GM12878 (cell line): ENCODE data around the gene PAQR5.

Experiments used
- CREB1 ChIP-seq: IDR thresholded peaks from 2 replicates; pipeline ENCODE4 v1.6.1; 2012; ENCODE audit warnings: low read depth, mild to moderate bottlenecking, inconsistent platforms
- CTCF ChIP-seq, 3 experiments: IDR thresholded peaks in 2 of 3; conservative IDR thresholded peaks in 1 of 3; 2 replicates each; pipeline ENCODE4 v1.5.1; 2011; ENCODE audit warnings: low read depth in 3 of 3, low read length in 3 of 3, mild to moderate bottlenecking in 3 of 3, control low read depth in 2 of 3, moderate library complexity in 2 of 3, inconsistent platforms in 1 of 3, mixed read lengths in 1 of 3; ENCODE audit not compliant: control insufficient read depth in 2 of 3, insufficient read depth in 1 of 3; ENCODE audit errors: extremely low read depth in 1 of 3
- POLR2A ChIP-seq: IDR thresholded peaks from 2 replicates; pipeline ENCODE4 v1.6.1; 2011; ENCODE audit warnings: low read depth, mild to moderate bottlenecking, low read length
- TF ChIP-seq, protein P1 (sequence below): IDR thresholded peaks from 2 replicates; pipeline ENCODE4 v1.6.1; 2012; ENCODE audit warnings: low read depth, low read length, improper control_type of control experiment

GRCh38 chr15:69314736-69315135 is 16.0 kb downstream of the PAQR5 start:
- TF ChIP-seq CTCF (IDR thresholded peaks at IDR 0.05 in 2 of 3, conservative IDR thresholded peaks at IDR 0.05 in 1 of 3; ENCODE audit: control insufficient read depth in 2 of 3, extremely low read depth in 1 of 3, insufficient read depth in 1 of 3, low read depth in 3 of 3, low read length in 3 of 3) (no peak), POLR2A (no peak), CREB1 (no peak)
- TF ChIP-seq, protein P1, sequence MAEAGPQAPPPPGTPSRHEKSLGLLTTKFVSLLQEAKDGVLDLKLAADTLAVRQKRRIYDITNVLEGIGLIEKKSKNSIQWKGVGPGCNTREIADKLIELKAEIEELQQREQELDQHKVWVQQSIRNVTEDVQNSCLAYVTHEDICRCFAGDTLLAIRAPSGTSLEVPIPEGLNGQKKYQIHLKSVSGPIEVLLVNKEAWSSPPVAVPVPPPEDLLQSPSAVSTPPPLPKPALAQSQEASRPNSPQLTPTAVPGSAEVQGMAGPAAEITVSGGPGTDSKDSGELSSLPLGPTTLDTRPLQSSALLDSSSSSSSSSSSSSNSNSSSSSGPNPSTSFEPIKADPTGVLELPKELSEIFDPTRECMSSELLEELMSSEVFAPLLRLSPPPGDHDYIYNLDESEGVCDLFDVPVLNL: no peak
